Muscle layer of colon (tissue), 2 donors: ENCODE measurements around the gene ENTR1.

Experiments
- H3K27ac ChIP-seq: one replicate; pipeline ENCODE4 v1.7.0; 2013; ENCODE audit warnings: low read depth, mild to moderate bottlenecking, low read length, moderate library complexity
- H3K27me3 ChIP-seq, 2 donors: one replicate each; pipeline ENCODE4 v1.7.0; 2013; ENCODE audit warnings: low read length in 2 of 2, mild to moderate bottlenecking in 2 of 2; ENCODE audit not compliant: insufficient read depth in 2 of 2, control insufficient read depth in 1 of 2
- H3K36me3 ChIP-seq: one replicate; pipeline ENCODE4 v1.7.0; 2013; ENCODE audit warnings: mild to moderate bottlenecking, low read length; ENCODE audit not compliant: insufficient read depth
- H3K4me1 ChIP-seq: one replicate; pipeline ENCODE4 v1.7.0; 2013; ENCODE audit warnings: mild to moderate bottlenecking, low read length; ENCODE audit not compliant: insufficient read depth
- H3K4me3 ChIP-seq, 2 donors: one replicate each; pipeline ENCODE4 v1.7.0; 2013; ENCODE audit warnings: low read length in 2 of 2, low read depth in 1 of 2, mild to moderate bottlenecking in 1 of 2, moderate library complexity in 1 of 2
- H3K9ac ChIP-seq: one replicate; pipeline ENCODE4 v1.7.0; 2013; ENCODE audit warnings: low read length
- H3K9me3 ChIP-seq: one replicate; pipeline ENCODE4 v1.7.0; 2013; ENCODE audit warnings: mild to moderate bottlenecking, low read length
- donor health status: abdominal sarcoma.
- donor health status: Adenocarcinoma of cecum.

The ENTR1 gene

GRCh38 chr9:136378170-136379002 lies 32.0 kb downstream of the ENTR1 start:
- Histone ChIP-seq H3K9ac (no peak overlapping the region), H3K27me3 (no peaks in the 10 kb centered on the region), H3K4me1 (no peaks in the 10 kb centered on the region), H3K9me3 (no peaks in the 10 kb centered on the region), H3K4me3 (no peak overlapping the region), H3K27ac (no peak overlapping the region), H3K36me3 (peaks cover 7% of the 10 kb centered on the region)

- H3K4me3 ChIP-seq: no peak overlapping the region
- H3K9ac ChIP-seq: no peak overlapping the region
- H3K36me3 ChIP-seq: peaks cover 7% of the 10 kb centered on the region
- H3K4me1 ChIP-seq: no peaks in the 10 kb centered on the region
- no peak overlapping the region for H3K27ac ChIP-seq
- H3K9me3 ChIP-seq: no peaks in the 10 kb centered on the region
- H3K27me3 ChIP-seq: no peaks in the 10 kb centered on the region
Measured at GRCh38 chr9:136377341-136378169, 32.9 kb downstream of the ENTR1 start.

- no peaks in the 10 kb centered on the region for H3K27me3 ChIP-seq
- H3K4me1 ChIP-seq: no peaks in the 10 kb centered on the region
- no peak overlapping the region for H3K9ac ChIP-seq
- H3K4me3 ChIP-seq: no peak overlapping the region
- H3K36me3 ChIP-seq: peaks cover 7% of the 10 kb centered on the region
- H3K9me3 ChIP-seq: no peaks in the 10 kb centered on the region
- no peak overlapping the region for H3K27ac ChIP-seq
Measured at GRCh38 chr9:136376457-136376856, 34.0 kb downstream of the ENTR1 start.

- Histone ChIP-seq H3K36me3 (no peaks in the 10 kb centered on the region), H3K4me1 (no peaks in the 10 kb centered on the region), H3K27ac (no peak overlapping the region), H3K4me3 (no peak overlapping the region), H3K9ac (no peak overlapping the region), H3K9me3 (no peaks in the 10 kb centered on the region), H3K27me3 (no peaks in the 10 kb centered on the region)
Measured at GRCh38 chr9:136375096-136375495, 35.3 kb downstream of the ENTR1 start.

GRCh38 chr9:136374183-136374575 lies 36.2 kb downstream of the ENTR1 start:
- H3K4me3 ChIP-seq: no peak overlapping the region
- H3K9ac ChIP-seq: no peak overlapping the region
- no peaks in the 10 kb centered on the region for H3K36me3 ChIP-seq
- H3K27ac ChIP-seq: no peak overlapping the region
- H3K27me3 ChIP-seq: no peaks in the 10 kb centered on the region
- H3K4me1 ChIP-seq: no peaks in the 10 kb centered on the region
- no peaks in the 10 kb centered on the region for H3K9me3 ChIP-seq

GRCh38 chr9:136373300-136374182 lies 36.9 kb downstream of the ENTR1 start, which contains the start of gene CARD9:
Gene CARD9, minus strand, starts transcription at chr9:136373669. Its CDS starts 1,591 bp downstream, at chr9:136372078.
- Histone ChIP-seq H3K9me3 (no peaks in the 10 kb centered on the region), H3K27ac (no peak within 1 kb of the TSS), H3K4me1 (no peaks in the 10 kb centered on the region), H3K4me3 (no peak within 1 kb of the TSS), H3K36me3 (no peaks in the 10 kb centered on the region), H3K27me3 (no peaks in the 10 kb centered on the region), H3K9ac (no peak within 1 kb of the TSS)

- Histone ChIP-seq H3K4me3 (no peak overlapping the region), H3K27ac (no peak overlapping the region), H3K9me3 (no peaks in the 10 kb centered on the region), H3K27me3 (no peaks in the 10 kb centered on the region), H3K36me3 (no peaks in the 10 kb centered on the region), H3K9ac (no peak overlapping the region), H3K4me1 (no peaks in the 10 kb centered on the region)
Measured at GRCh38 chr9:136372561-136373299, 37.7 kb downstream of the ENTR1 start.

- H3K27ac ChIP-seq: no peak overlapping the region
Measured at GRCh38 chr9:136372006-136372405, 38.4 kb downstream of the ENTR1 start.

GRCh38 chr9:136371533-136371880 lies 38.9 kb downstream of the ENTR1 start:
- H3K36me3 ChIP-seq: no peaks in the 10 kb centered on the region
- H3K4me3 ChIP-seq: no peak overlapping the region
- H3K9me3 ChIP-seq: no peaks in the 10 kb centered on the region
- no peaks in the 10 kb centered on the region for H3K27me3 ChIP-seq
- no peak overlapping the region for H3K9ac ChIP-seq
- no peaks in the 10 kb centered on the region for H3K4me1 ChIP-seq
- H3K27ac ChIP-seq: no peak overlapping the region

More at GRCh38 chr9:136372006-136372405, 38.4 kb downstream of the ENTR1 start:
- H3K9me3 ChIP-seq: no peaks in the 10 kb centered on the region
- H3K9ac ChIP-seq: no peak overlapping the region
- H3K4me3 ChIP-seq: no peak overlapping the region
- H3K27me3 ChIP-seq: no peaks in the 10 kb centered on the region
- no peaks in the 10 kb centered on the region for H3K4me1 ChIP-seq
- no peaks in the 10 kb centered on the region for H3K36me3 ChIP-seq

- H3K9me3 ChIP-seq: no peaks in the 10 kb centered on the region
- no peaks in the 10 kb centered on the region for H3K4me1 ChIP-seq
- no peak overlapping the region for H3K27ac ChIP-seq
- no peak overlapping the region for H3K4me3 ChIP-seq
- no peaks in the 10 kb centered on the region for H3K36me3 ChIP-seq
- H3K27me3 ChIP-seq: no peaks in the 10 kb centered on the region
- H3K9ac ChIP-seq: no peak overlapping the region
Measured at GRCh38 chr9:136370687-136371532, 39.5 kb downstream of the ENTR1 start.
